H1 (cell line): ENCODE data around the gene PIAS2. TPM values are rescaled to one million over a fixed set of nuclear protein-coding genes. Genes with fewer than 3 reads are reported as not detected.

Experiments used
- polyA plus RNA-seq, 7 experiments: library from polyadenylated mRNA; depleted of rRNA in 3 of 7; stranded (reverse) in 5 of 7; unstranded in 2 of 7; fragments of >200 nt in 5 of 7; fragments of 200-250 nt in 2 of 7; gene quantifications; 1 replicate in 5 of 7; 2 replicates in 1 of 7; 4 replicates in 1 of 7; pipeline versions ENCODE4 v1.2.1 to v1.2.3, GENCODE V29; 2011 to 2013; ENCODE audit warnings: missing spikeins in 2 of 7, mixed read lengths in 2 of 7
- total RNA-seq: library from RNA; stranded (reverse); fragmentation: NEBNext Ultra II Directional; extraction: Animal tissue kit (Norgen Biotek cat#: 25700); gene quantifications from 2 replicates; pipeline ENCODE4 v1.2.1, GENCODE V29; 2021

Gene PIAS2
- total and polyA plus RNA-seq, 2 of the 8 experiments (the other 6 are each of a cell fraction or from before 2014, with no cell fraction given): 20.1 to 53.9 TPM

Other genes with a start within 250 kb of the PIAS2 start
- 6.3 and 7.0 TPM in 2 replicates for gene ST8SIA5, start 160.5 kb downstream of the PIAS2 start, total RNA-seq
- 2.4 and 4.6 TPM in 2 replicates for gene ST8SIA5, start 160.5 kb downstream of the PIAS2 start, polyA plus RNA-seq (2011; rRNA removed)
- 8.8 and 15.2 TPM in 2 replicates for gene KATNAL2, start 95 bp upstream of the PIAS2 start, total RNA-seq
- gene KATNAL2, start 95 bp upstream of the PIAS2 start, polyA plus RNA-seq (2011; rRNA removed): 9.7 and 10.0 TPM in 2 replicates
- not detected in 2 replicates for gene ELOA2, start 118.1 kb upstream of the PIAS2 start, total RNA-seq
- gene ELOA2, start 118.1 kb upstream of the PIAS2 start, polyA plus RNA-seq (2011; rRNA removed): not detected in 2 replicates
- gene HDHD2, start 233.0 kb upstream of the PIAS2 start, total RNA-seq: 42.7 and 44.8 TPM in 2 replicates
- gene HDHD2, start 233.0 kb upstream of the PIAS2 start, polyA plus RNA-seq (2011; rRNA removed): 11.1 and 16.7 TPM in 2 replicates